GM19328 (cell line): ENCODE results near the gene HK3.
"Not testable (repeated sequence)": the region's sequence is repeated elsewhere in the genome, so short reads cannot be mapped to it uniquely, and the experiment has no call there.

Source experiments
- ATAC-seq: cut with Tn5 transposase; IDR thresholded peaks from one replicate; pipeline ENCODE4 v1.9.1; 2021; ENCODE audit warnings: mild to moderate bottlenecking, moderate library complexity; ENCODE audit not compliant: unreplicated experiment

Gene HK3

GRCh38 chr5:176883700-176884570 lies 15.2 kb downstream of the HK3 start:
- no peak for ATAC-seq

GRCh38 chr5:176882567-176882903 lies 16.6 kb downstream of the HK3 start:
- no peak for ATAC-seq

- no peak for ATAC-seq
Observed at GRCh38 chr5:176881816-176882566, 17.2 kb downstream of the HK3 start.

- ATAC-seq: no peak
Observed at GRCh38 chr5:176881021-176881749, 18.0 kb downstream of the HK3 start.

- ATAC-seq: no peak
Observed at GRCh38 chr5:176880366-176881020, 18.7 kb downstream of the HK3 start.

- no peak for ATAC-seq
Observed at GRCh38 chr5:176879663-176880361, 19.3 kb downstream of the HK3 start.

- no peak for ATAC-seq
Observed at GRCh38 chr5:176878906-176879662, 20.1 kb downstream of the HK3 start.

GRCh38 chr5:176878463-176878862 lies 20.7 kb downstream of the HK3 start:
- no peak for ATAC-seq

GRCh38 chr5:176877793-176878331 lies 21.3 kb downstream of the HK3 start:
- ATAC-seq: no peak

- no peak for ATAC-seq
Observed at GRCh38 chr5:176876506-176877431, 22.4 kb downstream of the HK3 start.

- ATAC-seq: no peak
Observed at GRCh38 chr5:176875783-176876505, 23.2 kb downstream of the HK3 start.

- no peak for ATAC-seq
Observed at GRCh38 chr5:176875014-176875550, 24.1 kb downstream of the HK3 start.

- no peak for ATAC-seq
Observed at GRCh38 chr5:176874198-176874780, 24.9 kb downstream of the HK3 start.

- no peak for ATAC-seq
Observed at GRCh38 chr5:176873541-176874172, 25.5 kb downstream of the HK3 start.

GRCh38 chr5:176873011-176873410 lies 26.1 kb downstream of the HK3 start:
- not testable (repeated sequence) for ATAC-seq

- ATAC-seq: not testable (repeated sequence)
Observed at GRCh38 chr5:176872586-176872985, 26.6 kb downstream of the HK3 start.

- not testable (repeated sequence) for ATAC-seq
Observed at GRCh38 chr5:176870644-176871043, 28.5 kb downstream of the HK3 start.
